WTC11 (cell line): ENCODE measurements around the gene KIF17. TPM values are rescaled to one million over a fixed set of nuclear protein-coding genes. Genes with fewer than 3 reads are reported as not detected.

ENCODE experiments used
- EMX1 ChIP-seq: fragments of 250-450 bp; sonication (Bioruptor Pico); IDR thresholded peaks from 2 replicates; pipeline ENCODE4 v1.8.0; 2021; ENCODE audit warnings: mild to moderate bottlenecking
- FOXK1 ChIP-seq: sonication (generic); formaldehyde crosslinking; IDR thresholded peaks from 2 replicates; pipeline ENCODE4 v1.8.0; 2022; ENCODE audit warnings: mild to moderate bottlenecking, moderate library complexity, missing genetic modification reagents
- GRHL2 ChIP-seq: fragments of 250-450 bp; sonication (Bioruptor Pico); IDR thresholded peaks from 2 replicates; pipeline ENCODE4 v1.8.0; 2022; ENCODE audit warnings: mild to moderate bottlenecking, moderate library complexity; ENCODE audit not compliant: insufficient replicate concordance, severe bottlenecking
- IRF2 ChIP-seq: sonication (generic); formaldehyde crosslinking; IDR thresholded peaks from 2 replicates; pipeline ENCODE4 v1.8.0; 2022; ENCODE audit warnings: low read depth, missing genetic modification reagents, borderline replicate concordance
- NR3C1 ChIP-seq: sonication (generic); formaldehyde crosslinking; conservative IDR thresholded peaks from 2 replicates; pipeline ENCODE4 v1.8.1; 2023; ENCODE audit warnings: low read depth, mild to moderate bottlenecking, missing genetic modification reagents
- SMAD3 ChIP-seq: sonication (generic); formaldehyde crosslinking; IDR thresholded peaks from 2 replicates; pipeline ENCODE4 v1.8.0; 2022; ENCODE audit warnings: missing genetic modification reagents, mild to moderate bottlenecking, borderline replicate concordance
- TCF7 ChIP-seq: sonication (generic); formaldehyde crosslinking; IDR thresholded peaks from 2 replicates; pipeline ENCODE4 v1.8.0; 2022; ENCODE audit warnings: mild to moderate bottlenecking, low read depth, missing genetic modification reagents, moderate library complexity
- TEAD1 ChIP-seq: sonication (generic); formaldehyde crosslinking; IDR thresholded peaks from 2 replicates; pipeline ENCODE4 v1.8.0; 2022; ENCODE audit warnings: mild to moderate bottlenecking, missing genetic modification reagents
- TP53 ChIP-seq: sonication (generic); formaldehyde crosslinking; IDR thresholded peaks from 2 replicates; pipeline ENCODE4 v1.8.1; 2023; ENCODE audit warnings: mild to moderate bottlenecking, missing genetic modification reagents
- total RNA-seq: library from RNA; stranded (reverse); gene quantifications from 3 replicates; pipeline ENCODE4 v1.2.3, GENCODE V29; 2021
- TF ChIP-seq, protein P1 (sequence below): sonication (generic); formaldehyde crosslinking; conservative IDR thresholded peaks from 2 replicates; pipeline ENCODE4 v1.8.1; 2023; ENCODE audit warnings: mild to moderate bottlenecking, low read depth, missing genetic modification reagents, moderate library complexity
- TF ChIP-seq, protein P2 (sequence below): fragments of 250-450 bp; sonication (Bioruptor Pico); IDR thresholded peaks from 2 replicates; pipeline ENCODE4 v1.9.0; 2021; ENCODE audit warnings: moderate library complexity, mild to moderate bottlenecking, inconsistent platforms, borderline replicate concordance
- TF ChIP-seq, protein P3 (sequence below): fragments of 250-450 bp; sonication (Bioruptor Pico); IDR thresholded peaks from 2 replicates; pipeline ENCODE4 v1.9.0; 2021; ENCODE audit warnings: mild to moderate bottlenecking, borderline replicate concordance
- TF ChIP-seq, protein P4 (sequence below): sonication (generic); formaldehyde crosslinking; IDR thresholded peaks from 2 replicates; pipeline ENCODE4 v1.8.0; 2023; ENCODE audit warnings: mild to moderate bottlenecking, missing genetic modification reagents
- TF ChIP-seq, protein P5 (sequence below): sonication (generic); formaldehyde crosslinking; IDR thresholded peaks from 2 replicates; pipeline ENCODE4 v1.8.0; 2023; ENCODE audit warnings: missing genetic modification reagents, mild to moderate bottlenecking, borderline replicate concordance
- TF ChIP-seq, protein P6 (sequence below): sonication (generic); formaldehyde crosslinking; IDR thresholded peaks from 2 replicates; pipeline ENCODE4 v1.8.1; 2022; ENCODE audit warnings: missing genetic modification reagents, borderline replicate concordance
- TF ChIP-seq, protein P7 (sequence below): fragments of 250-450 bp; sonication (Bioruptor Pico); IDR thresholded peaks from 2 replicates; pipeline ENCODE4 v1.9.0; 2021; ENCODE audit warnings: mild to moderate bottlenecking

KIF17 gene
- total RNA-seq, 1 experiment from 2014 or later = 8.1 TPM

DNA sequence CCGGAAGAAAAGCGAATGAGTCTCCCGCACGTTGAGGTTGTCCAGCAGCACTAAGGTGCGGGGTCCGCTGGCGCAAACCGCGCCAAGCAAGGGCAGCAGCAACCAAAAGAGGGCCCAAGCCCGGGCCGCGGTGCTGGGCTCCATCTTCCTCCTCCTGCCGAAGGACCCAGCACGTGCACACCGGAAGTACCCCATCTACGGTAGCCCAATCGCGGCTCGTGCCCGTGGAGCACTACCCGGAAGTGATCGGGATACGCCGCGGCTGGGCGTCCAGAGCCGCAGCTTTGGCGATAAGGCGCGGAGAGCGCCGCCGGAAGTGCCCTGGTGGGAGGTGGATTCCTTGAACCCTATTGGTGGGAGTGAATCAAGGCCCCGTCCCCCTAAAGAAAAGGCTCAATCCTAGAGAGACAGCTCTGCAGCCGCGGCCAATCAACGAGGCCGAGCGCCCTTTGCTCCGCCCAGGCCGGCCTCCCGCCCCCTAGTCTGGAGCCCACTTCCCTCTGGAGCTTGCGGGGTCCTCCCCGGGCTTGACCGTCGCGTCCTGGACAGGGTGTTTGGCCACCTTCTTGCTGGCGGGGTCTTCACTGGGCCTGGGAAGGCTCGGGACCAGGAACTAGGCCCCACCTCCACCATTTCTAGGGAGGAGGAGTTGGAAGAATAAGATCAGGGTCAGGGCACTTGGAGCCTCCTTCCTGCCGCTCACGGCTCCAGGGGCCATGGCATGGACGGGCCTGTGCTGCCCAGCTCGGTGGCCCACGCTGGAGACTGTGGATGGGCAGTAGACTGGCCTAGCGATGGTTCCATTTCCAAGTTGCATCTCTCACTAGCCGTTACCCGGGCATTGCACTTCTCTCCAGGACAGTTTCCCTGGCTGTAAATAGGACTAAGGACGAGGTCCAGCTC lies 56.3 kb downstream of the KIF17 start, which contains the start of gene DDOST (continued):
- TF ChIP-seq, protein P1, sequence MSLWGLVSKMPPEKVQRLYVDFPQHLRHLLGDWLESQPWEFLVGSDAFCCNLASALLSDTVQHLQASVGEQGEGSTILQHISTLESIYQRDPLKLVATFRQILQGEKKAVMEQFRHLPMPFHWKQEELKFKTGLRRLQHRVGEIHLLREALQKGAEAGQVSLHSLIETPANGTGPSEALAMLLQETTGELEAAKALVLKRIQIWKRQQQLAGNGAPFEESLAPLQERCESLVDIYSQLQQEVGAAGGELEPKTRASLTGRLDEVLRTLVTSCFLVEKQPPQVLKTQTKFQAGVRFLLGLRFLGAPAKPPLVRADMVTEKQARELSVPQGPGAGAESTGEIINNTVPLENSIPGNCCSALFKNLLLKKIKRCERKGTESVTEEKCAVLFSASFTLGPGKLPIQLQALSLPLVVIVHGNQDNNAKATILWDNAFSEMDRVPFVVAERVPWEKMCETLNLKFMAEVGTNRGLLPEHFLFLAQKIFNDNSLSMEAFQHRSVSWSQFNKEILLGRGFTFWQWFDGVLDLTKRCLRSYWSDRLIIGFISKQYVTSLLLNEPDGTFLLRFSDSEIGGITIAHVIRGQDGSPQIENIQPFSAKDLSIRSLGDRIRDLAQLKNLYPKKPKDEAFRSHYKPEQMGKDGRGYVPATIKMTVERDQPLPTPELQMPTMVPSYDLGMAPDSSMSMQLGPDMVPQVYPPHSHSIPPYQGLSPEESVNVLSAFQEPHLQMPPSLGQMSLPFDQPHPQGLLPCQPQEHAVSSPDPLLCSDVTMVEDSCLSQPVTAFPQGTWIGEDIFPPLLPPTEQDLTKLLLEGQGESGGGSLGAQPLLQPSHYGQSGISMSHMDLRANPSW = no peak
- TF ChIP-seq TP53 (CRISPR knock-in tag) = no peak
- TF ChIP-seq, protein P2, sequence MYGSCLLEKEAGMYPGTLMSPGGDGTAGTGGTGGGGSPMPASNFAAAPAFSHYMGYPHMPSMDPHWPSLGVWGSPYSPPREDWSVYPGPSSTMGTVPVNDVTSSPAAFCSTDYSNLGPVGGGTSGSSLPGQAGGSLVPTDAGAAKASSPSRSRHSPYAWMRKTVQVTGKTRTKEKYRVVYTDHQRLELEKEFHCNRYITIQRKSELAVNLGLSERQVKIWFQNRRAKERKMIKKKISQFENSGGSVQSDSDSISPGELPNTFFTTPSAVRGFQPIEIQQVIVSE = no peak
- no peak for TF ChIP-seq GRHL2
- TF ChIP-seq, protein P3, sequence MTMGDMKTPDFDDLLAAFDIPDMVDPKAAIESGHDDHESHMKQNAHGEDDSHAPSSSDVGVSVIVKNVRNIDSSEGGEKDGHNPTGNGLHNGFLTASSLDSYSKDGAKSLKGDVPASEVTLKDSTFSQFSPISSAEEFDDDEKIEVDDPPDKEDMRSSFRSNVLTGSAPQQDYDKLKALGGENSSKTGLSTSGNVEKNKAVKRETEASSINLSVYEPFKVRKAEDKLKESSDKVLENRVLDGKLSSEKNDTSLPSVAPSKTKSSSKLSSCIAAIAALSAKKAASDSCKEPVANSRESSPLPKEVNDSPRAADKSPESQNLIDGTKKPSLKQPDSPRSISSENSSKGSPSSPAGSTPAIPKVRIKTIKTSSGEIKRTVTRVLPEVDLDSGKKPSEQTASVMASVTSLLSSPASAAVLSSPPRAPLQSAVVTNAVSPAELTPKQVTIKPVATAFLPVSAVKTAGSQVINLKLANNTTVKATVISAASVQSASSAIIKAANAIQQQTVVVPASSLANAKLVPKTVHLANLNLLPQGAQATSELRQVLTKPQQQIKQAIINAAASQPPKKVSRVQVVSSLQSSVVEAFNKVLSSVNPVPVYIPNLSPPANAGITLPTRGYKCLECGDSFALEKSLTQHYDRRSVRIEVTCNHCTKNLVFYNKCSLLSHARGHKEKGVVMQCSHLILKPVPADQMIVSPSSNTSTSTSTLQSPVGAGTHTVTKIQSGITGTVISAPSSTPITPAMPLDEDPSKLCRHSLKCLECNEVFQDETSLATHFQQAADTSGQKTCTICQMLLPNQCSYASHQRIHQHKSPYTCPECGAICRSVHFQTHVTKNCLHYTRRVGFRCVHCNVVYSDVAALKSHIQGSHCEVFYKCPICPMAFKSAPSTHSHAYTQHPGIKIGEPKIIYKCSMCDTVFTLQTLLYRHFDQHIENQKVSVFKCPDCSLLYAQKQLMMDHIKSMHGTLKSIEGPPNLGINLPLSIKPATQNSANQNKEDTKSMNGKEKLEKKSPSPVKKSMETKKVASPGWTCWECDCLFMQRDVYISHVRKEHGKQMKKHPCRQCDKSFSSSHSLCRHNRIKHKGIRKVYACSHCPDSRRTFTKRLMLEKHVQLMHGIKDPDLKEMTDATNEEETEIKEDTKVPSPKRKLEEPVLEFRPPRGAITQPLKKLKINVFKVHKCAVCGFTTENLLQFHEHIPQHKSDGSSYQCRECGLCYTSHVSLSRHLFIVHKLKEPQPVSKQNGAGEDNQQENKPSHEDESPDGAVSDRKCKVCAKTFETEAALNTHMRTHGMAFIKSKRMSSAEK = no peak
- TF ChIP-seq SMAD3 (CRISPR knock-in tag) = peak; percentile 45; the same call in 1 of the 2 replicates
- TF ChIP-seq, protein P4, sequence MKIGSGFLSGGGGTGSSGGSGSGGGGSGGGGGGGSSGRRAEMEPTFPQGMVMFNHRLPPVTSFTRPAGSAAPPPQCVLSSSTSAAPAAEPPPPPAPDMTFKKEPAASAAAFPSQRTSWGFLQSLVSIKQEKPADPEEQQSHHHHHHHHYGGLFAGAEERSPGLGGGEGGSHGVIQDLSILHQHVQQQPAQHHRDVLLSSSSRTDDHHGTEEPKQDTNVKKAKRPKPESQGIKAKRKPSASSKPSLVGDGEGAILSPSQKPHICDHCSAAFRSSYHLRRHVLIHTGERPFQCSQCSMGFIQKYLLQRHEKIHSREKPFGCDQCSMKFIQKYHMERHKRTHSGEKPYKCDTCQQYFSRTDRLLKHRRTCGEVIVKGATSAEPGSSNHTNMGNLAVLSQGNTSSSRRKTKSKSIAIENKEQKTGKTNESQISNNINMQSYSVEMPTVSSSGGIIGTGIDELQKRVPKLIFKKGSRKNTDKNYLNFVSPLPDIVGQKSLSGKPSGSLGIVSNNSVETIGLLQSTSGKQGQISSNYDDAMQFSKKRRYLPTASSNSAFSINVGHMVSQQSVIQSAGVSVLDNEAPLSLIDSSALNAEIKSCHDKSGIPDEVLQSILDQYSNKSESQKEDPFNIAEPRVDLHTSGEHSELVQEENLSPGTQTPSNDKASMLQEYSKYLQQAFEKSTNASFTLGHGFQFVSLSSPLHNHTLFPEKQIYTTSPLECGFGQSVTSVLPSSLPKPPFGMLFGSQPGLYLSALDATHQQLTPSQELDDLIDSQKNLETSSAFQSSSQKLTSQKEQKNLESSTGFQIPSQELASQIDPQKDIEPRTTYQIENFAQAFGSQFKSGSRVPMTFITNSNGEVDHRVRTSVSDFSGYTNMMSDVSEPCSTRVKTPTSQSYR (CRISPR knock-in tag) = no peak
- no peak; the same call in 1 of the 2 replicates for TF ChIP-seq EMX1 (CRISPR knock-in tag)
- TF ChIP-seq, protein P5, sequence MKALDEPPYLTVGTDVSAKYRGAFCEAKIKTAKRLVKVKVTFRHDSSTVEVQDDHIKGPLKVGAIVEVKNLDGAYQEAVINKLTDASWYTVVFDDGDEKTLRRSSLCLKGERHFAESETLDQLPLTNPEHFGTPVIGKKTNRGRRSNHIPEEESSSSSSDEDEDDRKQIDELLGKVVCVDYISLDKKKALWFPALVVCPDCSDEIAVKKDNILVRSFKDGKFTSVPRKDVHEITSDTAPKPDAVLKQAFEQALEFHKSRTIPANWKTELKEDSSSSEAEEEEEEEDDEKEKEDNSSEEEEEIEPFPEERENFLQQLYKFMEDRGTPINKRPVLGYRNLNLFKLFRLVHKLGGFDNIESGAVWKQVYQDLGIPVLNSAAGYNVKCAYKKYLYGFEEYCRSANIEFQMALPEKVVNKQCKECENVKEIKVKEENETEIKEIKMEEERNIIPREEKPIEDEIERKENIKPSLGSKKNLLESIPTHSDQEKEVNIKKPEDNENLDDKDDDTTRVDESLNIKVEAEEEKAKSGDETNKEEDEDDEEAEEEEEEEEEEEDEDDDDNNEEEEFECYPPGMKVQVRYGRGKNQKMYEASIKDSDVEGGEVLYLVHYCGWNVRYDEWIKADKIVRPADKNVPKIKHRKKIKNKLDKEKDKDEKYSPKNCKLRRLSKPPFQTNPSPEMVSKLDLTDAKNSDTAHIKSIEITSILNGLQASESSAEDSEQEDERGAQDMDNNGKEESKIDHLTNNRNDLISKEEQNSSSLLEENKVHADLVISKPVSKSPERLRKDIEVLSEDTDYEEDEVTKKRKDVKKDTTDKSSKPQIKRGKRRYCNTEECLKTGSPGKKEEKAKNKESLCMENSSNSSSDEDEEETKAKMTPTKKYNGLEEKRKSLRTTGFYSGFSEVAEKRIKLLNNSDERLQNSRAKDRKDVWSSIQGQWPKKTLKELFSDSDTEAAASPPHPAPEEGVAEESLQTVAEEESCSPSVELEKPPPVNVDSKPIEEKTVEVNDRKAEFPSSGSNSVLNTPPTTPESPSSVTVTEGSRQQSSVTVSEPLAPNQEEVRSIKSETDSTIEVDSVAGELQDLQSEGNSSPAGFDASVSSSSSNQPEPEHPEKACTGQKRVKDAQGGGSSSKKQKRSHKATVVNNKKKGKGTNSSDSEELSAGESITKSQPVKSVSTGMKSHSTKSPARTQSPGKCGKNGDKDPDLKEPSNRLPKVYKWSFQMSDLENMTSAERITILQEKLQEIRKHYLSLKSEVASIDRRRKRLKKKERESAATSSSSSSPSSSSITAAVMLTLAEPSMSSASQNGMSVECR (CRISPR knock-in tag) = no peak
- TF ChIP-seq, protein P6, sequence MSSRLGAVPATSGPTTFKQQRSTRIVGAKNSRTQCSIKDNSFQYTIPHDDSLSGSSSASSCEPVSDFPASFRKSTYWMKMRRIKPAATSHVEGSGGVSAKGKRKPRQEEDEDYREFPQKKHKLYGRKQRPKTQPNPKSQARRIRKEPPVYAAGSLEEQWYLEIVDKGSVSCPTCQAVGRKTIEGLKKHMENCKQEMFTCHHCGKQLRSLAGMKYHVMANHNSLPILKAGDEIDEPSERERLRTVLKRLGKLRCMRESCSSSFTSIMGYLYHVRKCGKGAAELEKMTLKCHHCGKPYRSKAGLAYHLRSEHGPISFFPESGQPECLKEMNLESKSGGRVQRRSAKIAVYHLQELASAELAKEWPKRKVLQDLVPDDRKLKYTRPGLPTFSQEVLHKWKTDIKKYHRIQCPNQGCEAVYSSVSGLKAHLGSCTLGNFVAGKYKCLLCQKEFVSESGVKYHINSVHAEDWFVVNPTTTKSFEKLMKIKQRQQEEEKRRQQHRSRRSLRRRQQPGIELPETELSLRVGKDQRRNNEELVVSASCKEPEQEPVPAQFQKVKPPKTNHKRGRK (CRISPR knock-in tag) = no peak
- TF ChIP-seq, protein P7, sequence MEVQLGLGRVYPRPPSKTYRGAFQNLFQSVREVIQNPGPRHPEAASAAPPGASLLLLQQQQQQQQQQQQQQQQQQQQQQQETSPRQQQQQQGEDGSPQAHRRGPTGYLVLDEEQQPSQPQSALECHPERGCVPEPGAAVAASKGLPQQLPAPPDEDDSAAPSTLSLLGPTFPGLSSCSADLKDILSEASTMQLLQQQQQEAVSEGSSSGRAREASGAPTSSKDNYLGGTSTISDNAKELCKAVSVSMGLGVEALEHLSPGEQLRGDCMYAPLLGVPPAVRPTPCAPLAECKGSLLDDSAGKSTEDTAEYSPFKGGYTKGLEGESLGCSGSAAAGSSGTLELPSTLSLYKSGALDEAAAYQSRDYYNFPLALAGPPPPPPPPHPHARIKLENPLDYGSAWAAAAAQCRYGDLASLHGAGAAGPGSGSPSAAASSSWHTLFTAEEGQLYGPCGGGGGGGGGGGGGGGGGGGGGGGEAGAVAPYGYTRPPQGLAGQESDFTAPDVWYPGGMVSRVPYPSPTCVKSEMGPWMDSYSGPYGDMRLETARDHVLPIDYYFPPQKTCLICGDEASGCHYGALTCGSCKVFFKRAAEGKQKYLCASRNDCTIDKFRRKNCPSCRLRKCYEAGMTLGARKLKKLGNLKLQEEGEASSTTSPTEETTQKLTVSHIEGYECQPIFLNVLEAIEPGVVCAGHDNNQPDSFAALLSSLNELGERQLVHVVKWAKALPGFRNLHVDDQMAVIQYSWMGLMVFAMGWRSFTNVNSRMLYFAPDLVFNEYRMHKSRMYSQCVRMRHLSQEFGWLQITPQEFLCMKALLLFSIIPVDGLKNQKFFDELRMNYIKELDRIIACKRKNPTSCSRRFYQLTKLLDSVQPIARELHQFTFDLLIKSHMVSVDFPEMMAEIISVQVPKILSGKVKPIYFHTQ (CRISPR knock-in tag) = no peak
- TF ChIP-seq TEAD1 (CRISPR knock-in tag) = no peak
- TF ChIP-seq NR3C1 (CRISPR knock-in tag) = no peak
- peak; percentile 33; the same call in 1 of the 2 replicates for TF ChIP-seq FOXK1 (CRISPR knock-in tag)
- no peak for TF ChIP-seq IRF2
- no peak for TF ChIP-seq TCF7 (CRISPR knock-in tag)
